CD4-positive, alpha-beta memory T cell (primary cell): Measurements from ENCODE around the gene VPS35. TPM values are rescaled to one million over a fixed set of nuclear protein-coding genes. Genes with fewer than 3 reads are reported as not detected.

Experiments used
- CTCF ChIA-PET: fragments of 350-600 bp; sonication (Branson Sonifier 250); formaldehyde crosslinking; loops from one replicate; lab custom pipeline; 2021; ENCODE audit warnings: inconsistent platforms; ENCODE audit not compliant: partially characterized antibody; lab: Charles Lee
- POLR2A ChIA-PET: fragments of 350-600 bp; sonication (Branson Sonifier 250); formaldehyde crosslinking; loops from one replicate; lab custom pipeline; 2021; ENCODE audit not compliant: partially characterized antibody; lab: Charles Lee
- DNase-seq, 5 donors: peaks; one replicate each; pipeline versions ENCODE4 v3.0.0 to v3.0.0-alpha.2; 2020 to 2022; ENCODE audit warnings: mixed read lengths in 1 of 5
- H3K27ac ChIP-seq: one replicate; pipeline ENCODE4 v1.7.0; 2013; ENCODE audit warnings: low read depth, low read length
- H3K27me3 ChIP-seq: 2 replicates; pipeline ENCODE4 v1.7.0; 2013; ENCODE audit warnings: mild to moderate bottlenecking, low read length, moderate library complexity; ENCODE audit not compliant: insufficient read depth
- H3K36me3 ChIP-seq: 2 replicates; pipeline ENCODE4 v1.7.0; 2013; ENCODE audit warnings: mild to moderate bottlenecking, low read length, moderate library complexity; ENCODE audit not compliant: insufficient read depth
- H3K4me1 ChIP-seq: 2 replicates; pipeline ENCODE4 v1.7.0; 2013; ENCODE audit warnings: mild to moderate bottlenecking, low read length, moderate library complexity; ENCODE audit not compliant: insufficient read depth
- H3K4me3 ChIP-seq, 2 donors: one replicate each; pipeline ENCODE4 v1.7.0; 2013; ENCODE audit warnings: low read length in 2 of 2, mild to moderate bottlenecking in 1 of 2
- H3K9me3 ChIP-seq, 2 donors: one replicate each; pipeline ENCODE4 v1.7.0; 2013; ENCODE audit warnings: low read length in 2 of 2, control low read depth in 1 of 2; ENCODE audit not compliant: control insufficient read depth in 1 of 2
- H3K27ac Mint-ChIP-seq, 7 donors: one replicate each; pipeline ENCODE4 v1.8.0; 2020 to 2021; ENCODE audit warnings: mixed read lengths in 7 of 7, mild to moderate bottlenecking in 6 of 7, inconsistent platforms in 3 of 7, moderate library complexity in 3 of 7
- H3K27me3 Mint-ChIP-seq, 2 donors: one replicate each; pipeline ENCODE4 v1.8.0; 2020 to 2021; ENCODE audit warnings: mixed read lengths in 2 of 2
- H3K36me3 Mint-ChIP-seq, 2 donors: one replicate each; pipeline ENCODE4 v1.8.0; 2020 to 2021; ENCODE audit warnings: mixed read lengths in 2 of 2, inconsistent platforms in 1 of 2, mild to moderate bottlenecking in 1 of 2
- H3K4me1 Mint-ChIP-seq, 4 donors: one replicate each; pipeline ENCODE4 v1.8.0; 2020 to 2021; ENCODE audit warnings: mixed read lengths in 4 of 4, mild to moderate bottlenecking in 1 of 4
- H3K4me3 Mint-ChIP-seq, 8 donors: one replicate each; pipeline ENCODE4 v1.8.0; 2020 to 2021; ENCODE audit warnings: mixed read lengths in 8 of 8, mild to moderate bottlenecking in 7 of 8, moderate library complexity in 6 of 8, inconsistent platforms in 3 of 8
- H3K9me3 Mint-ChIP-seq, 8 donors: one replicate each; pipeline ENCODE4 v1.8.0; 2020 to 2021; ENCODE audit warnings: mixed read lengths in 8 of 8, mild to moderate bottlenecking in 5 of 8, inconsistent platforms in 3 of 8, moderate library complexity in 1 of 8
- intact Hi-C: fragments of 100-400 bp; cut with micrococcal nuclease; formaldehyde crosslinking; loops from one replicate; pipeline ENCODE4 v1.15.1; 2023
- polyA plus RNA-seq, 2 donors: library from polyadenylated mRNA; unstranded; fragments of 300-500 nt; fragmentation: Illumina TruSeq; gene quantifications; one replicate each; pipeline ENCODE4 v1.2.3, GENCODE V29; 2021
- total RNA-seq, 2 experiments: library from RNA; stranded (reverse); gene quantifications; one replicate each; pipeline ENCODE4 v1.2.3, GENCODE V29; 2021

VPS35 gene
- total and polyA plus RNA-seq, 4 experiments from 2014 or later: 81.1 to 118 (median 103) TPM

GRCh38 chr16:46621934-46622676 lies 66.9 kb downstream of the VPS35 start:
- Mint-ChIP-seq H3K27ac (peak overlapping the region in 5 of 7 donors; percentile 48 to 86 (median 76)), H3K9me3 (no peaks in the 10 kb centered on the region), H3K4me1 (peaks cover 16 to 21% (median 17%) of the 10 kb centered on the region in 4 donors), H3K4me3 (peak overlapping the region; percentile 89 to 94 (median 90)), H3K27me3 (no peaks in the 10 kb centered on the region), H3K36me3 (no peaks in the 10 kb centered on the region)
- Histone ChIP-seq H3K9me3 (no peaks in the 10 kb centered on the region), H3K4me1 (peaks cover 16% of the 10 kb centered on the region), H3K27me3 (no peaks in the 10 kb centered on the region), H3K36me3 (no peaks in the 10 kb centered on the region), H3K27ac (no peak overlapping the region), H3K4me3 (no peak overlapping the region)
- CTCF ChIA-PET: no interaction called here
- POLR2A ChIA-PET: interaction anchor here (0.7 kb wide), 1 partner anchor 64 kb away, joined by 3 read pairs; no protein-coding TSS in a partner anchor
- intact Hi-C loops: loop anchor here (2.0 to 5.0 kb wide), 2 partner anchors 67 to 350 kb away; partner anchors contain the start of genes DNAJA2, ORC6 and VPS35
- no peak for DNase-seq

GRCh38 chr16:46621006-46621933 lies 67.7 kb downstream of the VPS35 start, which contains the start of gene SHCBP1:
Gene SHCBP1, minus strand, starts transcription at chr16:46621379. Its CDS starts 20 bp downstream, at chr16:46621359.
- intact Hi-C loops: loop anchor here (2.0 to 5.0 kb wide), 2 partner anchors 68 to 351 kb away; partner anchors contain the start of genes DNAJA2, ORC6 and VPS35
- Histone ChIP-seq H3K4me1 (peaks cover 16% of the 10 kb centered on the region), H3K4me3 (peak within 1 kb of the TSS; percentile 53 to 73), H3K9me3 (no peaks in the 10 kb centered on the region), H3K36me3 (no peaks in the 10 kb centered on the region), H3K27me3 (no peaks in the 10 kb centered on the region), H3K27ac (no peak within 1 kb of the TSS)
- peak; percentile 60 to 68 (median 63) for DNase-seq
- Mint-ChIP-seq H3K4me3 (peak within 1 kb of the TSS; percentile 89 to 94 (median 90)), H3K27me3 (no peaks in the 10 kb centered on the region), H3K27ac (peak within 1 kb of the TSS; percentile 59 to 87 (median 77)), H3K36me3 (no peaks in the 10 kb centered on the region), H3K4me1 (peaks cover 17 to 21% (median 17%) of the 10 kb centered on the region in 4 donors), H3K9me3 (no peaks in the 10 kb centered on the region)
- ChIA-PET CTCF (no interaction called here), POLR2A (interaction anchor here (0.7 kb wide), 1 partner anchor 65 kb away, joined by 3 read pairs; no protein-coding TSS in a partner anchor)

GRCh38 chr16:46620266-46621005 lies 68.5 kb downstream of the VPS35 start:
- H3K27me3 Mint-ChIP-seq: no peaks in the 10 kb centered on the region
- peak overlapping the region in 4 of 7 donors; percentile 8 to 84 (median 60) for H3K27ac Mint-ChIP-seq
- H3K4me1 Mint-ChIP-seq: peaks cover 17 to 21% (median 18%) of the 10 kb centered on the region in 4 donors

GRCh38 chr16:46618516-46618915 lies 70.5 kb downstream of the VPS35 start:
- ChIA-PET POLR2A (no interaction called here), CTCF (interaction anchor here (1.2 to 3.7 kb wide), 3 partner anchors 11 to 64 kb away, joined by 3 to 19 read pairs (median 3); no protein-coding TSS in a partner anchor)
- Mint-ChIP-seq H3K4me3 (no peak overlapping the region), H3K4me1 (peaks cover 17 to 21% (median 18%) of the 10 kb centered on the region in 4 donors), H3K36me3 (no peaks in the 10 kb centered on the region), H3K27me3 (no peaks in the 10 kb centered on the region), H3K27ac (peak overlapping the region in 1 of 7 donors; percentile 1), H3K9me3 (no peaks in the 10 kb centered on the region)
- no peak overlapping the region for H3K4me3 ChIP-seq
- H3K9me3 ChIP-seq: no peaks in the 10 kb centered on the region
- H3K36me3 ChIP-seq: no peaks in the 10 kb centered on the region
- intact Hi-C loops: no loop called here
- H3K4me1 ChIP-seq: peaks cover 16% of the 10 kb centered on the region
- H3K27me3 ChIP-seq: no peaks in the 10 kb centered on the region
- no peak overlapping the region for H3K27ac ChIP-seq
- no peak for DNase-seq

More at GRCh38 chr16:46620266-46621005, 68.5 kb downstream of the VPS35 start:
- peak overlapping the region; percentile 82 to 92 (median 90) for H3K4me3 Mint-ChIP-seq
- ChIA-PET POLR2A (no interaction called here), CTCF (no interaction called here)
- intact Hi-C loops: loop anchor here (2.0 to 5.0 kb wide), 2 partner anchors 68 to 352 kb away; partner anchors contain the start of genes DNAJA2, ORC6 and VPS35
- Histone ChIP-seq H3K36me3 (no peaks in the 10 kb centered on the region), H3K4me1 (peaks cover 16% of the 10 kb centered on the region), H3K4me3 (peak overlapping the region in 1 of 2 donors; percentile 53), H3K27me3 (no peaks in the 10 kb centered on the region), H3K9me3 (no peaks in the 10 kb centered on the region), H3K27ac (no peak overlapping the region)
- no peaks in the 10 kb centered on the region for H3K9me3 Mint-ChIP-seq
- no peak for DNase-seq
- no peaks in the 10 kb centered on the region for H3K36me3 Mint-ChIP-seq

- no peak overlapping the region for H3K4me3 ChIP-seq
- no peak overlapping the region for H3K27ac ChIP-seq
- DNase-seq: no peak
- no peaks in the 10 kb centered on the region for H3K27me3 ChIP-seq
- H3K27ac Mint-ChIP-seq: no peak overlapping the region
- peaks cover 0 to 4% (median under 1%) of the 10 kb centered on the region in 4 donors for H3K4me1 Mint-ChIP-seq
- H3K9me3 Mint-ChIP-seq: no peaks in the 10 kb centered on the region
- no peaks in the 10 kb centered on the region for H3K9me3 ChIP-seq
- intact Hi-C loops: no loop called here
- ChIA-PET CTCF (no interaction called here), POLR2A (no interaction called here)
- H3K36me3 Mint-ChIP-seq: no peaks in the 10 kb centered on the region
- no peaks in the 10 kb centered on the region for H3K36me3 ChIP-seq
- peaks cover 15% of the 10 kb centered on the region for H3K4me1 ChIP-seq
- no peak overlapping the region for H3K4me3 Mint-ChIP-seq
- no peaks in the 10 kb centered on the region for H3K27me3 Mint-ChIP-seq
Measured at GRCh38 chr16:46614006-46614405, 75.0 kb downstream of the VPS35 start.

GRCh38 chr16:46613352-46613751 lies 75.6 kb downstream of the VPS35 start:
- no peak overlapping the region for H3K27ac Mint-ChIP-seq
- ChIA-PET POLR2A (no interaction called here), CTCF (interaction anchor here (1.1 to 1.7 kb wide), 4 partner anchors 10 to 61 kb away, joined by 3 to 4 read pairs (median 3); no protein-coding TSS in a partner anchor)
- no peak overlapping the region for H3K4me3 Mint-ChIP-seq
- Histone ChIP-seq H3K4me1 (peaks cover 15% of the 10 kb centered on the region), H3K27ac (no peak overlapping the region), H3K4me3 (no peak overlapping the region), H3K27me3 (no peaks in the 10 kb centered on the region), H3K9me3 (no peaks in the 10 kb centered on the region), H3K36me3 (no peaks in the 10 kb centered on the region)
- no peaks in the 10 kb centered on the region for H3K36me3 Mint-ChIP-seq
- H3K4me1 Mint-ChIP-seq: peaks cover 0 to 3% (median 0%) of the 10 kb centered on the region in 4 donors
- no peak for DNase-seq
- no peaks in the 10 kb centered on the region for H3K27me3 Mint-ChIP-seq
- intact Hi-C loops: no loop called here
- H3K9me3 Mint-ChIP-seq: no peaks in the 10 kb centered on the region
